Endothelial cell of umbilical vein (primary cell): ENCODE measurements around the gene UBB. TPM values are rescaled to one million over a fixed set of nuclear protein-coding genes. Genes with fewer than 3 reads are reported as not detected.

Source experiments
- BruUV-seq: library from RNA; stranded (reverse); fragments of 400-500 nt; replicated peaks from 2 replicates; lab custom pipeline; 2021; lab: Mats Ljungman, UMichigan
- CTCF ChIA-PET: fragments of 300-600, 350-600 bp; sonication (Branson Sonifier 250); formaldehyde crosslinking; loops from one replicate; lab custom pipeline; 2021; ENCODE audit warnings: antibody characterized with exemption, inconsistent platforms; lab: Charles Lee
- POLR2A ChIA-PET: fragments of 300-600, 350-600 bp; sonication (Branson Sonifier 250); formaldehyde crosslinking; loops from one replicate; lab custom pipeline; 2021; ENCODE audit warnings: antibody characterized with exemption, inconsistent platforms; lab: Charles Lee
- DNase-seq: peaks from one replicate; pipeline ENCODE4 v3.0.0-alpha.2; 2011; ENCODE audit warnings: low read depth, low spot score
- FAIRE-seq: peaks from 2 replicates; lab custom pipeline; 2011; peaks lifted over from hg19 to GRCh38; lab: Jason Lieb, UNC
- H2AFZ ChIP-seq: 2 replicates; pipeline ENCODE4 v1.6.0; 2012; ENCODE audit warnings: low read depth, low read length, control low read depth, inconsistent platforms
- H3K27ac ChIP-seq: 2 replicates; pipeline ENCODE4 v1.5.1; 2011; ENCODE audit warnings: low read depth, mild to moderate bottlenecking, control low read depth, low read length, moderate library complexity; ENCODE audit not compliant: insufficient read depth
- H3K27me3 ChIP-seq, 2 experiments: 2 replicates each; pipeline versions ENCODE4 v1.6.0 to v1.6.1; 2011; ENCODE audit warnings: low read length in 2 of 2, mixed read lengths in 1 of 2; ENCODE audit not compliant: control insufficient read depth in 2 of 2, insufficient read depth in 2 of 2
- H3K36me3 ChIP-seq, 2 experiments: 2 replicates in 1 of 2; 3 replicates in 1 of 2; pipeline ENCODE4 v1.5.1; 2011; ENCODE audit warnings: low read length in 2 of 2, mild to moderate bottlenecking in 1 of 2, moderate library complexity in 1 of 2; ENCODE audit not compliant: control insufficient read depth in 2 of 2, insufficient read depth in 2 of 2; ENCODE audit errors: extremely low read depth in 1 of 2
- H3K4me1 ChIP-seq: 3 replicates; pipeline ENCODE4 v1.5.1; 2011; ENCODE audit warnings: mild to moderate bottlenecking, low read length; ENCODE audit not compliant: control insufficient read depth, insufficient read depth; ENCODE audit errors: extremely low read depth
- H3K4me2 ChIP-seq: 2 replicates; pipeline ENCODE4 v1.6.1; 2011; ENCODE audit warnings: low read length, control low read depth, mixed read lengths; ENCODE audit not compliant: insufficient read depth
- H3K4me3 ChIP-seq, 3 experiments: fragments of 200-600 bp in 1 of 3; sonication (generic), shearing (Covaris generic) in 1 of 3; replicated peaks in 1 of 3; 2 replicates each; pipeline ENCODE4 v1.5.1; 2011 to 2016; ENCODE audit warnings: control low read depth in 3 of 3, low read length in 3 of 3, mild to moderate bottlenecking in 2 of 3, inconsistent platforms in 1 of 3, low read depth in 1 of 3, moderate library complexity in 1 of 3; ENCODE audit not compliant: insufficient read depth in 1 of 3
- H3K79me2 ChIP-seq: 2 replicates; pipeline ENCODE4 v1.6.0; 2012; ENCODE audit warnings: low read length, inconsistent platforms; ENCODE audit not compliant: control insufficient read depth, insufficient read depth
- H3K9ac ChIP-seq: replicated peaks from 2 replicates; pipeline ENCODE3; 2011; ENCODE audit warnings: low read length, control low read depth; ENCODE audit not compliant: insufficient read depth; ENCODE audit errors: extremely low read depth
- H3K9me1 ChIP-seq: replicated peaks from 3 replicates; pipeline ENCODE4 v1.6.0; 2011; ENCODE audit warnings: mild to moderate bottlenecking, low read length; ENCODE audit not compliant: control insufficient read depth, insufficient read depth; ENCODE audit errors: extremely low read depth
- H3K9me3 ChIP-seq: replicated peaks from 2 replicates; pipeline ENCODE4 v1.5.1; 2012; ENCODE audit warnings: low read length, inconsistent platforms; ENCODE audit not compliant: control insufficient read depth, insufficient read depth
- H4K20me1 ChIP-seq: replicated peaks from 2 replicates; pipeline ENCODE3; 2011; ENCODE audit warnings: mild to moderate bottlenecking, low read length; ENCODE audit not compliant: control insufficient read depth, insufficient read depth; ENCODE audit errors: extremely low read depth
- CTCF ChIP-seq, 2 donors: IDR thresholded peaks; 1 replicate in 1 of 2; 2 replicates in 1 of 2; pipeline ENCODE4 v1.5.1; 2011; ENCODE audit warnings: low read length in 2 of 2, mild to moderate bottlenecking in 2 of 2, moderate library complexity in 2 of 2, control low read depth in 1 of 2, inconsistent platforms in 1 of 2, low read depth in 1 of 2; ENCODE audit not compliant: insufficient read depth in 1 of 2; ENCODE audit errors: extremely low read depth in 1 of 2
- EZH2 ChIP-seq: IDR thresholded peaks from 2 replicates; pipeline ENCODE4 v1.6.1; 2012; ENCODE audit warnings: borderline replicate concordance, low read depth, mild to moderate bottlenecking, moderate library complexity, low read length, inconsistent platforms; ENCODE audit not compliant: severe bottlenecking
- FOS ChIP-seq: IDR thresholded peaks from 2 replicates; pipeline ENCODE4 v1.6.1; 2011; ENCODE audit warnings: mild to moderate bottlenecking, low read length, moderate library complexity, borderline replicate concordance; ENCODE audit not compliant: insufficient read depth
- MYC ChIP-seq: IDR thresholded peaks from one replicate; pipeline ENCODE4 v1.6.1; 2011; ENCODE audit warnings: mild to moderate bottlenecking, low read depth, low read length
- POLR2AphosphoS5 ChIP-seq: IDR thresholded peaks from 2 replicates; pipeline ENCODE4 v1.6.1; 2012; ENCODE audit warnings: low read depth, mild to moderate bottlenecking, control low read depth, low read length, moderate library complexity; ENCODE audit not compliant: insufficient read depth
- dilution Hi-C: fragments of 300-500 bp; cut with MboI; formaldehyde crosslinking; loops from one replicate; pipeline ENCODE4 v1.15.0; 2019; ENCODE audit warnings: low sequenced_read_pairs; ENCODE audit not compliant: extremely low pct_ligation_motif_present
- intact Hi-C: fragments of 100-400 bp; cut with micrococcal nuclease; formaldehyde crosslinking; loops from one replicate; pipeline ENCODE4 v1.10.0; 2022
- polyA plus RNA-seq, 4 experiments: library from polyadenylated mRNA; depleted of rRNA in 3 of 4; stranded (reverse) in 3 of 4; unstranded in 1 of 4; fragments of >200 nt; gene quantifications; 2 replicates each; pipeline versions ENCODE4 v1.2.1 to v1.2.3, GENCODE V29; 2011 to 2012; ENCODE audit warnings: missing spikeins in 1 of 4
- total RNA-seq: library from RNA; stranded (reverse); gene quantifications from 2 replicates; pipeline ENCODE4 v1.2.3, GENCODE V29; 2021

Gene UBB
- total and polyA plus RNA-seq, 2 donors (not counting 3 experiments of a cell fraction or from before 2014, with no cell fraction given), result 1,294 to 1,683 TPM

GRCh38 chr17:16352667-16353316 is 28.1 kb upstream of the UBB start:
- peak overlapping the region; percentile 87 for H3K4me2 ChIP-seq
- H4K20me1 ChIP-seq, result no peaks in the 10 kb centered on the region
- H2AFZ ChIP-seq, result peak overlapping the region; percentile 77
- peak; percentile 54 for DNase-seq
- peaks cover 5% of the 10 kb centered on the region for H3K79me2 ChIP-seq
- peak overlapping the region; percentile 77 for H3K9ac ChIP-seq
- CTCF ChIA-PET, result interaction anchor here (0.6 to 5.1 kb wide), 31 partner anchors 10 to 271 kb away, joined by 3 to 73 read pairs (median 4); partner anchors contain the start of genes NCOR1, PIGL, TRPV2 and UBB
- intact Hi-C loops (loop anchor here (1.0 to 2.0 kb wide), 2 partner anchors 65 to 138 kb away; partner anchors contain the start of gene NCOR1), dilution Hi-C loops (no loop called here)
- H3K9me1 ChIP-seq, result no peaks in the 10 kb centered on the region
- H3K9me3 ChIP-seq, result no peaks in the 10 kb centered on the region
- peak overlapping the region; percentile 48 to 60 (median 49) for H3K4me3 ChIP-seq
- H3K4me1 ChIP-seq, result peaks cover 10% of the 10 kb centered on the region
- peaks cover 0 to 6% of the 10 kb centered on the region in 2 experiments for H3K36me3 ChIP-seq
- FAIRE-seq, result no peak
- no peaks in the 10 kb centered on the region for H3K27me3 ChIP-seq
- no peak for TF ChIP-seq EZH2
- no peak for TF ChIP-seq FOS
- POLR2A ChIA-PET, result interaction anchor here (1.5 kb wide), 2 partner anchors 28 to 86 kb away, joined by 4 to 15 read pairs; partner anchors contain the start of gene UBB
- peak overlapping the region; percentile 2 for H3K27ac ChIP-seq
- BruUV-seq, result TSS peak; percentile 43

- dilution Hi-C loops, result no loop called here
- DNase-seq (peak; percentile 47), FAIRE-seq (no peak)
- ChIA-PET CTCF (interaction anchor here (0.6 to 5.1 kb wide), 30 partner anchors 10 to 271 kb away, joined by 3 to 73 read pairs (median 4); partner anchors contain the start of genes NCOR1, PIGL, TRPV2 and UBB), POLR2A (interaction anchor here (1.5 kb wide), 2 partner anchors 27 to 85 kb away, joined by 4 to 15 read pairs; partner anchors contain the start of gene UBB)
- Histone ChIP-seq H3K4me2 (peak within 1 kb of the TSS; percentile 87), H2AFZ (peak within 1 kb of the TSS; percentile 91), H3K9me1 (no peaks in the 10 kb centered on the region), H3K4me3 (peak within 1 kb of the TSS; percentile 48 to 60 (median 49)), H3K9ac (peak within 1 kb of the TSS; percentile 77), H3K27ac (peak within 1 kb of the TSS; percentile 2), H3K36me3 (peaks cover 0 to 4% of the 10 kb centered on the region in 2 experiments), H3K79me2 (peaks cover 5% of the 10 kb centered on the region), H3K27me3 (no peaks in the 10 kb centered on the region), H4K20me1 (no peaks in the 10 kb centered on the region), H3K4me1 (peaks cover 10% of the 10 kb centered on the region), H3K9me3 (no peaks in the 10 kb centered on the region)
- intact Hi-C loops, result loop anchor here (2.0 kb wide), 1 partner anchor 139 kb away; the partner anchor contains the start of gene NCOR1
- TF ChIP-seq CTCF (IDR thresholded peaks at IDR 0.05; ENCODE audit: extremely low read depth in 1 of 2, insufficient read depth in 1 of 2, low read depth in 1 of 2, low read length in 2 of 2) (peak in 1 of 2 donors; percentile 9), MYC (no peak), POLR2AphosphoS5 (peak; percentile 76)
- no TSS peak for BruUV-seq
These were observed 27.3 kb upstream of the UBB start, which contains the start of gene CENPV for GRCh38 chr17:16353317-16354174. CENPV (minus strand) TSS chr17:16353469; CDS start chr17:16353436, 33 bp downstream.
